HFF-Myc (cell line): ENCODE measurements around the gene PTPN4.

Experiments used
- DNase-seq: peaks from one replicate; pipeline ENCODE4 v3.0.0-alpha.2; 2011; ENCODE audit warnings: low read depth; ENCODE audit errors: extremely low read depth
- H3K4me3 ChIP-seq: replicated peaks from 2 replicates; pipeline ENCODE4 v1.5.1; 2011; ENCODE audit warnings: low read depth, mild to moderate bottlenecking, control low read depth, low read length
- CTCF ChIP-seq: IDR thresholded peaks from 2 replicates; pipeline ENCODE4 v1.5.1; 2012; ENCODE audit warnings: mild to moderate bottlenecking, low read depth, low read length, control low read depth; ENCODE audit errors: missing control alignments

PTPN4 gene

GRCh38 chr2:119766944-119767343 lies 7.2 kb downstream of the PTPN4 start:
- TF ChIP-seq CTCF: no peak
- no peak overlapping the region for H3K4me3 ChIP-seq
- DNase-seq: no peak

GRCh38 chr2:119768742-119769141 lies 9.0 kb downstream of the PTPN4 start:
- no peak for TF ChIP-seq CTCF
- DNase-seq: no peak
- H3K4me3 ChIP-seq: no peak overlapping the region

GRCh38 chr2:119769645-119770044 lies 9.9 kb downstream of the PTPN4 start:
- TF ChIP-seq CTCF: no peak
- H3K4me3 ChIP-seq: no peak overlapping the region
- DNase-seq: no peak

- no peak for DNase-seq
- no peak for TF ChIP-seq CTCF
- no peak overlapping the region for H3K4me3 ChIP-seq
Observed at GRCh38 chr2:119771331-119771730, 11.6 kb downstream of the PTPN4 start.

GRCh38 chr2:119772128-119772527 lies 12.4 kb downstream of the PTPN4 start:
- no peak for TF ChIP-seq CTCF
- H3K4me3 ChIP-seq: no peak overlapping the region
- no peak for DNase-seq

GRCh38 chr2:119772767-119773166 lies 13.0 kb downstream of the PTPN4 start:
- no peak for DNase-seq
- H3K4me3 ChIP-seq: no peak overlapping the region
- TF ChIP-seq CTCF: no peak

- TF ChIP-seq CTCF: no peak
- H3K4me3 ChIP-seq: no peak overlapping the region
- DNase-seq: no peak
Observed at GRCh38 chr2:119774026-119774425, 14.3 kb downstream of the PTPN4 start.
